HT-29 (cell line): ENCODE measurements around the gene ILF3. TPM values are rescaled to one million over a fixed set of nuclear protein-coding genes. Genes with fewer than 3 reads are reported as not detected.

ENCODE experiments used
- DNase-seq: peaks from one replicate; pipeline ENCODE4 v3.0.0-alpha.2; 2015; ENCODE audit warnings: low spot score
- total RNA-seq: library from RNA; depleted of rRNA; stranded (reverse); fragments of >200 nt; shearing (Covaris generic); gene quantifications from 2 replicates; pipeline ENCODE4 v1.2.3, GENCODE V29; 2014; rRNA removed

ILF3 gene
- 170 and 198 TPM in 2 replicates for total RNA-seq

DNA sequence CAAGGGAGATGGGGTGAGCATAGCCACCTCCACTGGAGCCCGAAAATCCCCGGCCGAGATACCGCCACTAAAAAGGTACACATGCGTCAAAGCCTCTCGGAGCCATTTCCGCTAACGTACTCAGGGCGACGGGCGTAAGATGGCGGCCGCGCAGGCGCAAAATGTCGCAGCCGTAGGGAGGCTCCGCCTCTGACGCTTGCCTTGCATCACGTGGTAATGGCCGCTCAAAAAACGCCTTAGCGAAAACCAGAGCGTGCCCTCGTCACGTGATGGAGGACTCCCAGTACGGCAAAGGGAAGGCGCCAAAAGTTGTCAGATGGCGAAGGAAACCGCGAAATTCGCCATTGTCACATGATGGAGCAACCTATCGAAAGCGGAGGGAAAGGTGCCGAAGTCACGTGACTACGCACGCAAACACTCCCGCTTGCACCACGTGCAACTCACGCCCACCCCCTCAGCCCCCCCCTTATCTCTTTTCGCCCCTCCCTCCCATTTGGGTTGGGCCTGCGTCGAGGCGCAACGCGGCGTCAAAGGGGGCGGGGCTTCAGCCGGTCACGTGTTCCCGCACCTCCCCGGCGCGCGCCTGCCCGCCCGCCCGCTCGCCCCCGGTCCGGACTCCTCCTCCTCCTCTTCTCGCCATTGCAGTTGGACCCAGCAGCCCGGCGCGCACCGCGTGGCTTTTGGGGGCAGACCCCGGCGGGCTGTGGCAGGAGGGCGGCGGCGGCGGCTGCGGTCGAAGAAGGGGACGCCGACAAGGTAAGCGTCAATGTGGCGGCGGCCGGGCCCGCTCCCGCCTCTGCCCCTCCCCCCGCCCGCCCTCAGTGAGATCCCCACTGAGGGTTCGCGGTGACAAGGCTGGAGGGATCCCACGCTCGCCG, at the start of gene ILF3:
TSS of gene ILF3 (plus strand) at position 615 of the 878 bp plus-strand sequence. CDS start 16,260 bp downstream, outside the sequence.
- peak; percentile 98 for DNase-seq

GRCh38 chr19:10604460-10604980, 49.6 kb upstream of the ILF3 start:
- peak; percentile 56 for DNase-seq

DNA sequence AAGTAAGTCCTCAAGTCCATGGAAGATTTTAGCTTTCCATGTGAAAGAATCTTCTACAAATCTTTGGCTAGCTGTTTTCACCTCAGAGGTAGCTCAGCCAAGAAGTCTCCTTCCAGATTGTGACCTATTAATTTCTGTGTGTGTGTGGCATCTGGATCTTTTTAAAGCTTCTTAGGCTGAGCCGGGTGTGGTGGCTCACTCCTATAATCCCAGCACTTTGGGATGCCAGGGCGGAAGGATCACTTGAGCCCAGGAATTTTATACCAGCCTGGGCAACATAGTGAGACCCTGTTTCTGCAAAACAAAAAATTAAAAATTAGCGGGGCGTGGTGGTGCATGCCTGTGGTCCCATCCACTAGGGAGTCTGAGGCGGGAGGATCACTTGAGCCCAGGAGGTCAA, 42.2 kb upstream of the ILF3 start:
- no peak for DNase-seq

GRCh38 chr19:10612499-10613119, 41.5 kb upstream of the ILF3 start:
- DNase-seq, result peak; percentile 54

DNA sequence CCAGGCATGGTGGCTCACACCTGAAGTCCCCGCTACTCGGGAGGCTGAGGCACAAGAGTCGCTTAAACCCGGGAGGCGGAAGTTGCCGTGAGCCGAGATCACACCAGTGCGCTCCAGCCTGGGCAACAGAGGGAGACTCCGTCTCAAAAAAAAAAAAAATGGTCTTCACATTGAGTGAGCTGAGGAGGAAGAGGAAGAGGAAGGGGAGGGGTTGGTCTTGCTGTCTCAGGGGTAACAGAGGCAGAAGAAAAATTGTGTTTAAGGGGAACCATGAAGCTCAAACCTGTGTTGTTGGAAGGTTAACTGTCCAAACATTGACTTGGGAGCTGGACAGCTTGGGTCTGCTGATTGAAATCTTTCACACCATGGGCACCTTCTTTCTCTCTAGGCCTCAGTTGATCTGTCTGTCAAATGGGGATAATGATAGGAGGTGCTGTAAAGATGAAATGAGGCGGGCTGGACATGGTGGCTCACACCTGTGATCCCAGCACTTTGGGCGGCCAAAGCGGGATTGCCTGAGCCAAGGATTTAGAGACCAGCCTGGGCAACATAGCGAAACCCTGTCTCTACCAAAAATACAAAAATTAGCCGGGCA, 38.6 kb upstream of the ILF3 start:
- DNase-seq, result no peak

GRCh38 chr19:10617409-10618121, 36.6 kb upstream of the ILF3 start:
- peak; percentile 25 for DNase-seq

- no peak for DNase-seq
Observed at GRCh38 chr19:10618846-10619245, 35.3 kb upstream of the ILF3 start.

DNA sequence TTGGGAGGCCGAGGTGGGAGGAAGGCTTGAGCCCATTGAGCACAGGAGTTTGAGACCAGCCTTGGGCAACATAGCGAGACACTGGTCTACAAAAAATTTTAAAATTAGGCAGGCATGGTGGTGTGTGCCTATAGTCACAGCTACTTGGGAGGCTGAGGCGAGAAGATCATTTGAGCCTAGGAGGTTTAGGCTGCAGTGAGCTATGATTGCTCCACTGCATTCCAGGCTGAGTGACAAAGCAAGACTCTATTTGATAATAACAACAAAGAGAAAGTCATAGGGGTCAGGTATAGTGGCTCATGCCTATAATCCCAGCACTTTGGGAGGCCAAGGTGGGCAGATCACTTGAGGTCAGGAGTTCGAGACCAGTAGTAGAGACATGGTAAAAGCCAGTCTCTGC, 33.4 kb upstream of the ILF3 start:
- DNase-seq, result no peak

- DNase-seq, result no peak
Observed at GRCh38 chr19:10621966-10622365, 32.2 kb upstream of the ILF3 start.

DNA sequence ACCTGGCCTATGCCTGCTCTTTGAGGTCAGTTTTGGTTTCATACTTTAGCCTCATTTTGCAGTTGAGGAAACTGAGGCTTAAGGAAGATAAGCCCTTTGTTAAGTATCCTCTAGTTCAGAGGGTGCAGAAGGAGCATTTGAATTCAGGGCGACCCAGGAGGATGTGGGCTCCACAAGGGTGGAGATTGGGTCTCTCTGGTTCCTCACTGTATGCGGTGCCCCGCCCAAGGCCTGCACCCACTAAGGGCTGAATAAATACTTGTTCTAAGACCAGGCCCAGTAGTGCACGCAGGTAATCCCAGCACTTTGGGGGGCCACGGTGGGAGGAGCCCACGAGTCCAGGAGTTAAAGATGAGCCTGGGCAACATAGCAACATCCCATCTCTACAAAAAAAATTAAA, 29.6 kb upstream of the ILF3 start:
- DNase-seq, result no peak

DNA sequence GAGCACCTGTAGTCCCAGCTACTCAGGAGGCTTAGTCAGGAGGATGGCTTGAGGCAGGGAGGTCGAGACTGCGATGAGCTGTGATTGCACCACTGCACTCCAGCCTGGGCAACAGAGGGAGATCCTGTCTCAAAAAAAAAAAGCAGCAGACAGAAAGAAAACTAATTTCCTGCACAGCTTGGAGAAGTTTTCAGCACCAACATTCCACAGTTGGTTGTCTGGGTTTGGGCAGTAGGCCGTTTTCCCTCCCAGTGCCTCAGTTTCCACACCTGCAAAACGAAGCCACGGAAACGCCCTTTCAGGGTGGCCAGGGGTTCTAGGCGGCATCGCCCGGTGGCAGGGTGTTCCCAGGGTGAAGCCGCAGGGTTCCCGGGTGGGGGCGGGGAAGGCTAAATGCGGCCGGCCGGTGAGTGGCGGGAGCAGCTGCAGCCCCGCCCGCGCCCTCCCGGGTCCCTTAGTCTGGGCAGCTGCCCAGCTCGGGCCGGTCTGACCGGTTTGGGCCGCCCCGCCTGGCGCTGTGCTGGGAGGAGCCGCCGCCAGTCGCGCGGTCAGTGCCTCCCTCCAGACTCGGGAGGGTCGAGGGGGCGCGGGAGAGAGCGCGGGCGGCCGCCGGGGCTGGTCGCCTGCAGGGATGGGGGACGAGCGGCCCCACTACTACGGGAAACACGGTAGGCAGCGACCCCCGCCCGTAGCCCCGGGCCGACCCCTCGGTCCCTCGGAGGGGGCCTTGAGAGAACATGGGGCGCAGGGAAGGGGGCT, 29.0 kb upstream of the ILF3 start, which contains the start of gene SLC44A2:
TSS of gene SLC44A2 (plus strand) at position 551 of the 759 bp plus-strand sequence. CDS start at position 632, 81 bp downstream.
- DNase-seq, result peak; percentile 89

GRCh38 chr19:10625762-10626138, 28.4 kb upstream of the ILF3 start:
- DNase-seq, result no peak

DNA sequence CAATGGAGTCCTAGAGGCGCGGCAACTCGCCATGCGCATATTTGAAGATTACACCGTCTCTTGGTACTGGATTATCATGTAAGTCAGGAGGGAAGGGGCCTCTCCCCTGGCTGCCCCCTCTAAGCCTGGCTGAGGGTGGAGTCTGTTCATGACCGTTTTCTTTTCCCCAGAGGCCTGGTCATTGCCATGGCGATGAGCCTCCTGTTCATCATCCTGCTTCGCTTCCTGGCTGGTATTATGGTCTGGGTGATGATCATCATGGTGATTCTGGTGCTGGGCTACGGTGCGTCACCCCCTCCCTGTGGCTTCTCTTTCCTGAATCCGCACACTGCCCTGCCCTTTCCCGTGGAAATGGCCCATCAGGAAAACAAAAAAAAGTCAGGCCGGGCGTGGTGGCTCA, 22.3 kb upstream of the ILF3 start:
- no peak for DNase-seq

- no peak for DNase-seq
Observed at GRCh38 chr19:10634430-10634829, 19.7 kb upstream of the ILF3 start.

GRCh38 chr19:10634963-10635362, 19.2 kb upstream of the ILF3 start:
- no peak for DNase-seq

- no peak for DNase-seq
Observed at GRCh38 chr19:10636304-10636972, 17.7 kb upstream of the ILF3 start.

DNA sequence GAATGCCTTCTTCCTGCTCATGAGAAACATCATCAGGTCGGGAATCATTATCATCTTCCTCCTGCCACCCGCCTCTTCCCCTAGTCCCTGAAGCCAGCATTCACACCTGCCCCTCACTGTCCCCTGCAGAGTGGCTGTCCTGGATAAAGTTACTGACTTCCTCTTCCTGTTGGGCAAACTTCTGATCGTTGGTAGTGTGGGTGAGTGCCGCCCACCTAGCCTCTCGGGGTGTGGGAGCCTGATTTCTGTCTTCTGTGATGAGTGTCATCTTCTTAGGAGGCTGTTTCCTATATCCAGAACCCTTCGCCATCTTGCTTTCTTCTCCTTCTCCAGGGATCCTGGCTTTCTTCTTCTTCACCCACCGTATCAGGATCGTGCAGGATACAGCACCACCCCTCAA, 16.3 kb upstream of the ILF3 start:
- no peak for DNase-seq

- no peak for DNase-seq
Observed at GRCh38 chr19:10639836-10640235, 14.3 kb upstream of the ILF3 start.

GRCh38 chr19:10640361-10640760, 13.8 kb upstream of the ILF3 start:
- DNase-seq, result no peak

GRCh38 chr19:10641248-10641647, 12.9 kb upstream of the ILF3 start:
- no peak for DNase-seq
